Measurements from ENCODE around the gene GLRX5. TPM values are rescaled to one million over a fixed set of nuclear protein-coding genes. Genes with fewer than 3 reads are reported as not detected.

GLRX5 gene
- total and polyA plus RNA-seq, 2 experiments from 2014 or later, result 50.2 to 181 TPM

DNA sequence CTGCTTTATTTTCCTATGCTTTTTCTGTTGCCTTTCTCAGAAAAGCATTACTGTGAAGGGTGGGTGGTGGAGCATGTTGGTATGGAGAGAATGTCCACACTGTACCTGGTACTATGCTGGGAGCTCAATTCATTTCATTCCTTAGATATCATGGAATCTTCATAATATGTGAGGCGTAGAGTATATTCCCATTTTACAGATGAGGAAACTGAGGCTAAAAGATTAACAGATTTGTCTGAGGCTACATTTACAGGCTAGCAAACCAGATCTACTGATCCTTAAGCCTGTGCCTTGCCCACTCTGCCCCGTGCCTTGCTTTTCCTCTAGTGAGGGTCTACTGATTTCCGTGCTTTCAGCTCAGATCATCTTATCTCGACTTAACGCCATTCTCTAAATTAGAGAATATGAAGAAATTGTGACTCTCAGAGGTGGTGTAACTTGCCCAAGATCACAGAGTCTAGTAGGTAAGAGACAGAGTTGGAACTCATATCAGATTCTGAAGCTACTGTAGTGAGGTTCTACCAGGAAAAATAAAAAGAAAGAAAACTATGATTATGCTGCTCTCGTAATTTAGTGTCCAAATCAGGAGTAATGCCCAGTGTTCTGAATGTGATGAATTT, 5.5 kb downstream of the GLRX5 start:
- TF ChIP-seq, protein P1, sequence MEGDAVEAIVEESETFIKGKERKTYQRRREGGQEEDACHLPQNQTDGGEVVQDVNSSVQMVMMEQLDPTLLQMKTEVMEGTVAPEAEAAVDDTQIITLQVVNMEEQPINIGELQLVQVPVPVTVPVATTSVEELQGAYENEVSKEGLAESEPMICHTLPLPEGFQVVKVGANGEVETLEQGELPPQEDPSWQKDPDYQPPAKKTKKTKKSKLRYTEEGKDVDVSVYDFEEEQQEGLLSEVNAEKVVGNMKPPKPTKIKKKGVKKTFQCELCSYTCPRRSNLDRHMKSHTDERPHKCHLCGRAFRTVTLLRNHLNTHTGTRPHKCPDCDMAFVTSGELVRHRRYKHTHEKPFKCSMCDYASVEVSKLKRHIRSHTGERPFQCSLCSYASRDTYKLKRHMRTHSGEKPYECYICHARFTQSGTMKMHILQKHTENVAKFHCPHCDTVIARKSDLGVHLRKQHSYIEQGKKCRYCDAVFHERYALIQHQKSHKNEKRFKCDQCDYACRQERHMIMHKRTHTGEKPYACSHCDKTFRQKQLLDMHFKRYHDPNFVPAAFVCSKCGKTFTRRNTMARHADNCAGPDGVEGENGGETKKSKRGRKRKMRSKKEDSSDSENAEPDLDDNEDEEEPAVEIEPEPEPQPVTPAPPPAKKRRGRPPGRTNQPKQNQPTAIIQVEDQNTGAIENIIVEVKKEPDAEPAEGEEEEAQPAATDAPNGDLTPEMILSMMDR (IDR thresholded peaks at IDR 0.05; ENCODE audit: low read depth, low read length), result no peak
- Histone ChIP-seq H3K36me3 (peaks cover 10% of the 10 kb centered on the region), H3K27ac (no peak overlapping the region), H3K9me3 (ENCODE audit: low read depth) (no peaks in the 10 kb centered on the region), H3K27me3 (no peaks in the 10 kb centered on the region), H3K4me1 (ENCODE audit: low read depth) (peaks cover 11% of the 10 kb centered on the region), H3K4me3 (no peak overlapping the region)
- no peak for DNase-seq (ENCODE audit: low read depth in 1 of 2, low spot score in 1 of 2)

DNA sequence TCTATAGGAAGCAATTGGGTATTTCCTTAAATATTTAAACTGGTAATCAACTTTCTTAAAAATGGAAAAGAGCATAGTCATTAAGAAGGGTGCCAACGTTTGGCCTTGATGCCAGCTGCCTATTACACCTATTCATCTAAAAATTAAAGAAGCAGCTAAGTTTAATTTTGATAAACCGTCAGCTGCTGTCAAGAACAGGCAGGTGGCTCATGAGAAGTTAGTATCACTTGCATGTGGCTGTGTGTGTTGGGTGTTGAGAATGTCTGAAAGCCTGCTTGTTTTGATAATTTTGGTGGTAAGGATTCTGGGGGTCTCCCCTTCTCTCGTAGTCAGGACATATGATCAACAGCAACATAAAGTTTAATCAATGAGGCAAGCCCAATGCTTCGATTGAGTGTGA, 6.5 kb downstream of the GLRX5 start:
- H3K27ac ChIP-seq, result no peak overlapping the region
- TF ChIP-seq, protein P1 (IDR thresholded peaks at IDR 0.05; ENCODE audit: low read depth, low read length), result no peak
- no peak for DNase-seq (ENCODE audit: low read depth in 1 of 2, low spot score in 1 of 2)
- no peaks in the 10 kb centered on the region for H3K9me3 ChIP-seq (ENCODE audit: low read depth)
- peaks cover 6% of the 10 kb centered on the region for H3K4me1 ChIP-seq (ENCODE audit: low read depth)
- H3K4me3 ChIP-seq, result no peak overlapping the region
- H3K36me3 ChIP-seq, result peaks cover 10% of the 10 kb centered on the region
- H3K27me3 ChIP-seq, result no peaks in the 10 kb centered on the region

DNA sequence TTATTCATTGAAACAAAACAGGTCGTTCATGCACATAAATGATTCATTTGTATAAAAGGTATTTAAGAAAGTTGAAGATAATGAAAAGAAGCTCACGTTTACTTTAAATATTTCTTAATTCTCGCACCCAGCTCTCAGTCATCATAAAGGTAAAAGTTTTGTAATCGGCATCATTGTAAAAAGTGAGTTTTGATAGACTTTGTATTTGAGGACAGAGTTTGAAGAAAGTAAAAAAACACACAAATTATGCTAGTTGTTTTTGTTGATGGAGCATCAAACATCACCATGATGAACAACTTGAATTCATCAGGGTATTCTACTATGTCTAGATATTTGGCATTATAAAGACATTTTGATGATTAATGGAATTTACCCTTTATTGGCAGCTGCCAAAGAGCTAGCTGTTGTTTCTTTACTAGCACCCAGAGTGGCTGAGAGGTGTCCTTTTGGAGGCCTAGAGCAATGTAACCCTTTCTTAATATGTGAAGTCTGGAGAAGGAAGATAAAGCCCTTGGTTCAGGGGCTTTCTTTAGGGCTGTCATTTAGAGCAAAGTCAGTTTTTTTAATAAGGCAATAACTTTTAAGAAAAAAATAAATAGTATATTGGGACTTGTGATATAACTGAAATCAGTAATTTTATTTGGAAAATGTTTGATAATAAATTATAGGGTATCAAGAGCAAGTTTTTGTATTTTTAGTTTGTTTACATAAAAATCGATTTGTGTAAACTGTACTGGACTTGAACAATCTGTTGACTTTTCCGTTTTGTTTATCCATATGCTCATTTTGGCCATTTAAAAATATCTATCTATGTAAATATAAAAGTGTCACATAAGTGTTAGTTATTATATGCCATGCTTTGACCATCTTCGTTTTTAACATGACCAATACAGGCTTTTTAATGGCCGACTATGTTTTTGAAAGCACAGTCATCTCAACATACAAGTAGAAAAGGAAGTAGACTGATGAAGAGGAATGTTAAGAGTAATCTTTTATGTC, 7.4 kb downstream of the GLRX5 start:
- H3K4me3 ChIP-seq, result no peak overlapping the region
- no peaks in the 10 kb centered on the region for H3K9me3 ChIP-seq (ENCODE audit: low read depth)
- H3K36me3 ChIP-seq, result peaks cover 10% of the 10 kb centered on the region
- DNase-seq (ENCODE audit: low read depth in 1 of 2, low spot score in 1 of 2), result no peak
- H3K27ac ChIP-seq, result no peak overlapping the region
- no peaks in the 10 kb centered on the region for H3K27me3 ChIP-seq
- no peaks in the 10 kb centered on the region for H3K4me1 ChIP-seq (ENCODE audit: low read depth)
- TF ChIP-seq, protein P1 (IDR thresholded peaks at IDR 0.05; ENCODE audit: low read depth, low read length), result no peak

DNA sequence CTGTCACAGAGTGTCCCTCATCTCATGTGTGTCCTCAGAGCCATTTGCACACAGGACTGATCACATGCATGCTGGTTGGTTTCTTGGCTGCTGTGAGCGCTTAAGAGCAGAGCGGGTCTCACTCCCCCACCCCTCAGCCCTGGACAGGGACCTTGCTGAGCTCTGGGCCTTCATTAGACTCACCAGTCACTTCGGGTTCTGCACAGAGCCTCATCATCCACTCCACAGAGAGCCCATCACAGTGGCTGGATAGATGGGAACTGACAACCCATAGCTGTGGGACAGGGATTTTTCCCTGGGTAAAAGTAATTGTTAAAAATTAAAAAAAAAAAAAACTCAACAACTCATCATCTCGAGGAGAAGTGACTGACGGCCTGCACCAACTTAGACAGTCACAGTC, 8.2 kb downstream of the GLRX5 start:
- Histone ChIP-seq H3K4me3 (no peak overlapping the region), H3K36me3 (peaks cover 10% of the 10 kb centered on the region), H3K9me3 (ENCODE audit: low read depth) (no peaks in the 10 kb centered on the region), H3K27me3 (no peaks in the 10 kb centered on the region), H3K27ac (no peak overlapping the region), H3K4me1 (ENCODE audit: low read depth) (no peaks in the 10 kb centered on the region)
- TF ChIP-seq, protein P1 (IDR thresholded peaks at IDR 0.05; ENCODE audit: low read depth, low read length), result no peak
- no peak for DNase-seq (ENCODE audit: low read depth in 1 of 2, low spot score in 1 of 2)

DNA sequence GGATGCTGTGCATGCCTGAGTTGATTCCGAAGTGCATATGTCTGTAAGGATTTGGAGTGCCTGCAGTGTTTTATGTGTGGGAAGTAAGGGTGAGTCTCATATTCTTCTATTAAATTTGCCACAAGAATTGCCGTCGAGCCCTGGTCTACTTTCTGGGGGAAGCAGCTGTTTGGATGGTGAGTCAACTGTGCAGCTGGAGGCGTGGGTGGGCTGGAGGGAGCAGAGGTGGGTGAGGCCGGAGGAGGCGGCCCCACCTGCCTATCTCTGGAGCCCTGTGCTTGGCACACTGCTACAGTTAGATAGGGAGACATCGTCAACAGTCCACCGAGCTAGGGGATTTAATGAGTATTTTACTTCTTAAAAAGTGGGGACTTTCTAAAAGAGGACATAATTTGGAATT, 9.7 kb downstream of the GLRX5 start:
- no peaks in the 10 kb centered on the region for H3K9me3 ChIP-seq (ENCODE audit: low read depth)
- H3K36me3 ChIP-seq, result peaks cover 10% of the 10 kb centered on the region
- DNase-seq (ENCODE audit: low read depth in 1 of 2, low spot score in 1 of 2), result no peak
- TF ChIP-seq, protein P1 (IDR thresholded peaks at IDR 0.05; ENCODE audit: low read depth, low read length), result no peak
- H3K27ac ChIP-seq, result no peak overlapping the region
- H3K27me3 ChIP-seq, result no peaks in the 10 kb centered on the region
- H3K4me1 ChIP-seq (ENCODE audit: low read depth), result no peaks in the 10 kb centered on the region
- H3K4me3 ChIP-seq, result no peak overlapping the region
